ENCODE measurements around the gene ABCC11. TPM values are rescaled to one million over a fixed set of nuclear protein-coding genes. Genes with fewer than 3 reads are reported as not detected.

Gene ABCC11
- total RNA-seq, 4 donors from 2014 or later = not detected

Other genes starting within 250 kb of the ABCC11 start
- under 1 TPM in 1 of 4 donors, not detected in 3; under 0.01 TPM for gene ABCC12, start 91.5 kb downstream of the ABCC11 start, total RNA-seq
- gene LONP2, start 3.2 kb downstream of the ABCC11 start, total RNA-seq = 10 to 100 TPM; 36.2 to 50.3 (median 48.3) TPM
- 10 to 100 TPM; 26.1 to 44.3 (median 40.1) TPM for gene SIAH1, start 137.9 kb upstream of the ABCC11 start, total RNA-seq